Neural progenitor cell (in vitro differentiated cells): Measurements from ENCODE around the gene CACNA1E. TPM values are rescaled to one million over a fixed set of nuclear protein-coding genes. Genes with fewer than 3 reads are reported as not detected.

Source experiments
- DNase-seq: peaks from one replicate; pipeline ENCODE4 v3.0.0-alpha.2; 2016; ENCODE audit warnings: low spot score
- H2AFZ ChIP-seq: fragments of 200-600 bp; sonication (generic); replicated peaks from 2 replicates; pipeline ENCODE4 v1.6.1; 2016; ENCODE audit warnings: antibody characterized with exemption
- H3F3A ChIP-seq: fragments of 200-600 bp; sonication (generic); 2 replicates; pipeline ENCODE4 v1.6.1; 2016; ENCODE audit warnings: antibody characterized with exemption, low read depth
- H3K27ac ChIP-seq: fragments of 200-600 bp; sonication (generic); 2 replicates; pipeline ENCODE4 v1.5.1; 2016; ENCODE audit warnings: mild to moderate bottlenecking
- H3K27me3 ChIP-seq: fragments of 200-600 bp; sonication (generic); 2 replicates; pipeline ENCODE4 v1.6.1; 2016; ENCODE audit warnings: mild to moderate bottlenecking, moderate library complexity
- H3K36me3 ChIP-seq: fragments of 200-600 bp; sonication (generic); 2 replicates; pipeline ENCODE4 v1.5.1; 2016
- H3K4me1 ChIP-seq: fragments of 200-600 bp; sonication (generic); 2 replicates; pipeline ENCODE4 v1.6.1; 2016; ENCODE audit warnings: mixed run types
- H3K4me2 ChIP-seq: fragments of 200-600 bp; sonication (generic); 2 replicates; pipeline ENCODE4 v1.6.1; 2016
- H3K4me3 ChIP-seq: fragments of 200-600 bp; sonication (generic); 2 replicates; pipeline ENCODE4 v1.5.1; 2016
- H3K79me2 ChIP-seq: fragments of 200-600 bp; sonication (generic); 2 replicates; pipeline ENCODE4 v1.6.1; 2016; ENCODE audit warnings: low read depth
- H3K9ac ChIP-seq: fragments of 200-600 bp; sonication (generic); 2 replicates; pipeline ENCODE4 v1.6.1; 2016
- H3K9me3 ChIP-seq: fragments of 200-600 bp; sonication (generic); 2 replicates; pipeline ENCODE4 v1.5.1; 2016; ENCODE audit warnings: low read depth
- H4K20me1 ChIP-seq: fragments of 200-600 bp; sonication (generic); 2 replicates; pipeline ENCODE4 v1.6.1; 2016; ENCODE audit warnings: low read depth
- H3K27ac Mint-ChIP-seq: 3 replicates; pipeline ENCODE4 v1.8.0; 2021; ENCODE audit warnings: mixed read lengths
- H3K27me3 Mint-ChIP-seq: 2 replicates; pipeline ENCODE4 v1.8.0; 2022; ENCODE audit warnings: low read depth, mild to moderate bottlenecking, inconsistent platforms, moderate library complexity, mixed read lengths; ENCODE audit not compliant: insufficient read depth
- H3K36me3 Mint-ChIP-seq: 3 replicates; pipeline ENCODE4 v1.8.0; 2021; ENCODE audit warnings: mixed read lengths
- H3K4me1 Mint-ChIP-seq: 3 replicates; pipeline ENCODE4 v1.8.0; 2021; ENCODE audit warnings: mixed read lengths
- H3K4me3 Mint-ChIP-seq: 3 replicates; pipeline ENCODE4 v1.8.0; 2021; ENCODE audit warnings: mild to moderate bottlenecking, moderate library complexity, mixed read lengths
- H3K9me3 Mint-ChIP-seq: 3 replicates; pipeline ENCODE4 v1.8.0; 2020; ENCODE audit warnings: mixed read lengths
- CTCF ChIP-seq: fragments of 200-600 bp; sonication (generic); IDR thresholded peaks from 2 replicates; pipeline ENCODE4 v1.5.1; 2017; ENCODE audit warnings: antibody characterized with exemption, mild to moderate bottlenecking
- EZH2 ChIP-seq: fragments of 200-600 bp; sonication (generic); IDR thresholded peaks from 2 replicates; pipeline ENCODE4 v1.6.1; 2017; ENCODE audit warnings: antibody characterized with exemption, mild to moderate bottlenecking, moderate library complexity
- EZH2phosphoT487 ChIP-seq: fragments of 200-600 bp; sonication (generic); IDR thresholded peaks from 2 replicates; pipeline ENCODE4 v1.6.1; 2017; ENCODE audit warnings: antibody characterized with exemption
- total RNA-seq: library from RNA; depleted of rRNA; stranded (reverse); fragments of >200 nt; gene quantifications from 2 replicates; pipeline ENCODE4 v1.2.3, GENCODE V29; 2015; ENCODE audit warnings: low replicate concordance

The CACNA1E gene
- total RNA-seq, 1 donor from 2014 or later = 2.1 TPM

GRCh38 chr1:181732218-181732990 is 249.1 kb downstream of the CACNA1E start:
- Histone ChIP-seq H3K9me3 (no peaks in the 10 kb centered on the region), H2AFZ (no peak overlapping the region)
- H3K4me1 Mint-ChIP-seq = peaks cover 5% of the 10 kb centered on the region

GRCh38 chr1:181733486-181733885 is 250.2 kb downstream of the CACNA1E start:
- DNase-seq = no peak
- Histone ChIP-seq H3K4me3 (no peak overlapping the region), H3K27ac (no peak overlapping the region), H3K27me3 (no peaks in the 10 kb centered on the region), H3K9ac (no peak overlapping the region), H3K9me3 (no peaks in the 10 kb centered on the region), H4K20me1 (no peaks in the 10 kb centered on the region), H3K36me3 (no peaks in the 10 kb centered on the region), H3K4me2 (no peak overlapping the region), H3F3A (no peaks in the 10 kb centered on the region), H3K4me1 (no peaks in the 10 kb centered on the region), H2AFZ (no peak overlapping the region), H3K79me2 (no peaks in the 10 kb centered on the region)
- peaks cover 2% of the 10 kb centered on the region for H3K9me3 Mint-ChIP-seq
- TF ChIP-seq EZH2phosphoT487 = no peak
- TF ChIP-seq EZH2 = no peak
- TF ChIP-seq CTCF = no peak
- H3K27ac Mint-ChIP-seq = no peak overlapping the region
- no peaks in the 10 kb centered on the region for H3K36me3 Mint-ChIP-seq
- no peaks in the 10 kb centered on the region for H3K27me3 Mint-ChIP-seq
- H3K4me1 Mint-ChIP-seq = peaks cover 5% of the 10 kb centered on the region
- H3K4me3 Mint-ChIP-seq = no peak overlapping the region

More at GRCh38 chr1:181732218-181732990, 249.1 kb downstream of the CACNA1E start:
- TF ChIP-seq CTCF (no peak), EZH2phosphoT487 (no peak), EZH2 (no peak)
- Mint-ChIP-seq H3K27ac (no peak overlapping the region), H3K4me3 (no peak overlapping the region), H3K27me3 (no peaks in the 10 kb centered on the region), H3K9me3 (peaks cover 2% of the 10 kb centered on the region), H3K36me3 (no peaks in the 10 kb centered on the region)
- H3K36me3 ChIP-seq = no peaks in the 10 kb centered on the region
- no peaks in the 10 kb centered on the region for H3K79me2 ChIP-seq
- no peak overlapping the region for H3K4me2 ChIP-seq
- no peak overlapping the region for H3K4me3 ChIP-seq
- no peak overlapping the region for H3K27ac ChIP-seq
- H3K9ac ChIP-seq = no peak overlapping the region
- H3F3A ChIP-seq = no peaks in the 10 kb centered on the region
- H3K27me3 ChIP-seq = no peaks in the 10 kb centered on the region
- H3K4me1 ChIP-seq = no peaks in the 10 kb centered on the region
- no peak for DNase-seq
- H4K20me1 ChIP-seq = no peaks in the 10 kb centered on the region

GRCh38 chr1:181737056-181737455 is 253.7 kb downstream of the CACNA1E start:
- H3K27me3 Mint-ChIP-seq = no peaks in the 10 kb centered on the region
- Histone ChIP-seq H3K27me3 (no peaks in the 10 kb centered on the region), H3K4me2 (no peak overlapping the region), H3K79me2 (no peaks in the 10 kb centered on the region), H3K27ac (no peak overlapping the region), H2AFZ (no peak overlapping the region), H3F3A (no peaks in the 10 kb centered on the region), H3K9ac (no peak overlapping the region), H3K36me3 (no peaks in the 10 kb centered on the region), H3K4me3 (no peak overlapping the region), H3K4me1 (no peaks in the 10 kb centered on the region), H4K20me1 (no peaks in the 10 kb centered on the region), H3K9me3 (no peaks in the 10 kb centered on the region)
- no peak overlapping the region for H3K4me3 Mint-ChIP-seq
- no peak for TF ChIP-seq EZH2phosphoT487
- no peak for TF ChIP-seq EZH2
- peak; percentile 27 for TF ChIP-seq CTCF
- H3K36me3 Mint-ChIP-seq = no peaks in the 10 kb centered on the region
- H3K4me1 Mint-ChIP-seq = peaks cover 13% of the 10 kb centered on the region
- no peaks in the 10 kb centered on the region for H3K9me3 Mint-ChIP-seq
- no peak overlapping the region for H3K27ac Mint-ChIP-seq
- DNase-seq = peak; percentile 19
